SJCRH30 (cell line): Measurements from ENCODE around the gene PEX16. TPM values are rescaled to one million over a fixed set of nuclear protein-coding genes. Genes with fewer than 3 reads are reported as not detected.
"Not testable (repeated sequence)": the region's sequence is repeated elsewhere in the genome, so short reads cannot be mapped to it uniquely, and the experiment has no call there.

Experiments used
- DNase-seq, 2 experiments: peaks; one replicate each; pipeline ENCODE4 v3.0.0-alpha.2; 2015 to 2020
- H3K27ac ChIP-seq: fragments of 250-450 bp; sonication (Bioruptor Pico); 2 replicates; pipeline ENCODE4 v1.5.1; 2020; ENCODE audit warnings: mild to moderate bottlenecking, moderate library complexity
- H3K27me3 ChIP-seq: fragments of 250-450 bp; sonication (Bioruptor Pico); 2 replicates; pipeline ENCODE4 v1.5.1; 2020; ENCODE audit warnings: mild to moderate bottlenecking, moderate library complexity
- H3K36me3 ChIP-seq: fragments of 250-450 bp; sonication (Bioruptor Pico); 2 replicates; pipeline ENCODE4 v1.5.1; 2020; ENCODE audit warnings: mild to moderate bottlenecking, moderate library complexity
- H3K4me1 ChIP-seq: fragments of 250-450 bp; sonication (Bioruptor Pico); 2 replicates; pipeline ENCODE4 v1.5.1; 2020; ENCODE audit warnings: mild to moderate bottlenecking, moderate library complexity
- H3K4me3 ChIP-seq: fragments of 250-450 bp; sonication (Bioruptor Pico); 2 replicates; pipeline ENCODE4 v1.5.1; 2020; ENCODE audit warnings: mild to moderate bottlenecking, moderate library complexity
- H3K9me3 ChIP-seq: fragments of 250-450 bp; sonication (Bioruptor Pico); replicated peaks from 2 replicates; pipeline ENCODE4 v1.5.1; 2020; ENCODE audit warnings: mild to moderate bottlenecking, moderate library complexity
- total RNA-seq: library from RNA; depleted of rRNA; stranded (reverse); fragments of >200 nt; shearing (Covaris generic); gene quantifications from 2 replicates; pipeline ENCODE4 v1.2.3, GENCODE V29; 2014

The PEX16 gene
- total RNA-seq, 1 experiment from 2014 or later: 11.0 TPM

DNA sequence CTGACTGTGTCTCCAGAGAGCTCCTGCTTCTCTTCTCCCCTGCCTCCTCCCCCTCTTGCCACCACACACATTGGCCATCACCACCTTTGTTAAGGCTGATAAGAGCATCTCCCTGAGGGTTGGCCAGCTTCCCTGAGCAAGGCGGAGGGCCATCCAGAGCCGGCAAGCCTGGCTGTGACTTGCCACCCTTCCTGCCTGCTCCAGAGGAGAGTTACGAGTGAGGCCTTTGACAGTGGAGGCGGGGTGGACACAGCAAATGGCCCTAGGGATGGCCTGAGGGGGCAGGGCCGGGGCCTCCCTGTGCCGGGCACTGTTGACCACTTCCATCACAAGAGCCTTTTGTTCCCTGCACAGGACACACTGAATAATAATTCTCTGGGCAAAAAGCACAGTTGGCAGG lies 16.1 kb downstream of the PEX16 start:
- Histone ChIP-seq H3K4me3 (no peak overlapping the region; the same call in 1 of the 2 replicates), H3K36me3 (no peaks in the 10 kb centered on the region), H3K4me1 (peaks cover 24% of the 10 kb centered on the region), H3K9me3 (no peaks in the 10 kb centered on the region), H3K27ac (no peak overlapping the region), H3K27me3 (no peaks in the 10 kb centered on the region)
- DNase-seq: no peak

- DNase-seq: peak; percentile 34 to 52
- no peaks in the 10 kb centered on the region for H3K9me3 ChIP-seq
- no peaks in the 10 kb centered on the region for H3K36me3 ChIP-seq
- no peaks in the 10 kb centered on the region for H3K27me3 ChIP-seq
- peak overlapping the region; percentile 68 for H3K4me3 ChIP-seq
- H3K4me1 ChIP-seq: peaks cover 28% of the 10 kb centered on the region
- H3K27ac ChIP-seq: no peak overlapping the region
These were observed 16.6 kb downstream of the PEX16 start for GRCh38 chr11:45900916-45901617.

DNA sequence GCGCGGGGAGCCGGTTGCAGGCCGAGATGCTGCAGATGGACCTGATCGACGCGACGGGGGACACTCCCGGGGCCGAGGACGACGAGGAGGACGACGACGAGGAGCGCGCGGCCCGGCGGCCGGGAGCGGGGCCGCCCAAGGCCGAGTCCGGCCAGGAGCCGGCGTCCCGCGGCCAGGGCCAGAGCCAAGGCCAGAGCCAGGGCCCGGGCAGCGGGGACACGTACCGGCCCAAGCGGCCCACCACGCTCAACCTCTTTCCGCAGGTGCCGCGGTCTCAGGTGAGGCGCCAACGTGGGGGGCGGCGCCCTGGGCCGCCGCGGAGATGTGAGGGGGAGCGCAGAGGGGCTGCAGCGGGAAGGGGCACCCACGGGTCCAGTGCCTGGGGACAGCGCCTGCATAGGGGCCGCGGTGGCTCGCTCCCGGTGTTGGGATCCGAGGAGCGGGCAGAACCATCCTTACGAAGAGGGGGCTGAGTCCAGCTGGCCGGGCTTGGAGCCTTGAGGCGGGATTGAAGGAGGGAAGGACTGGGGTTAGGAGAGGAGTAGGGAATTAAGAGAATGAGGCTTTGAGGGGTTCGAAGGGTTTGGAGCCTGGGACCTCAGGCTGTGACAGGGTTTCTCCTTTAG lies 17.4 kb downstream of the PEX16 start:
- not testable (repeated sequence) for H3K27me3 ChIP-seq, H3K36me3 ChIP-seq, H3K9me3 ChIP-seq, H3K27ac ChIP-seq
- peaks cover 33% of the 10 kb centered on the region for H3K4me1 ChIP-seq
- peak overlapping the region; percentile 68 for H3K4me3 ChIP-seq
- DNase-seq: peak in 1 of 2 experiments; percentile 37

GRCh38 chr11:45899448-45900174 lies 18.1 kb downstream of the PEX16 start:
- DNase-seq: peak; percentile 95 to 97
- peaks cover 33% of the 10 kb centered on the region for H3K4me1 ChIP-seq
- no peaks in the 10 kb centered on the region for H3K27me3 ChIP-seq
- peak overlapping the region; percentile 68 for H3K4me3 ChIP-seq
- no peaks in the 10 kb centered on the region for H3K36me3 ChIP-seq
- peak overlapping the region; percentile 72 for H3K27ac ChIP-seq
- no peaks in the 10 kb centered on the region for H3K9me3 ChIP-seq

GRCh38 chr11:45899086-45899447 lies 18.6 kb downstream of the PEX16 start:
- Histone ChIP-seq H3K27me3 (no peaks in the 10 kb centered on the region), H3K9me3 (no peaks in the 10 kb centered on the region), H3K4me1 (peaks cover 33% of the 10 kb centered on the region), H3K27ac (no peak overlapping the region), H3K36me3 (no peaks in the 10 kb centered on the region), H3K4me3 (peak overlapping the region; percentile 68)
- no peak for DNase-seq

- H3K36me3 ChIP-seq: no peaks in the 10 kb centered on the region
- H3K9me3 ChIP-seq: no peaks in the 10 kb centered on the region
- peaks cover 6% of the 10 kb centered on the region; the same call in 1 of the 2 replicates for H3K27me3 ChIP-seq
- peaks cover 33% of the 10 kb centered on the region for H3K4me1 ChIP-seq
- DNase-seq: no peak
- H3K27ac ChIP-seq: no peak overlapping the region
- H3K4me3 ChIP-seq: no peak overlapping the region
These were observed 20.1 kb downstream of the PEX16 start for GRCh38 chr11:45897556-45897955.

DNA sequence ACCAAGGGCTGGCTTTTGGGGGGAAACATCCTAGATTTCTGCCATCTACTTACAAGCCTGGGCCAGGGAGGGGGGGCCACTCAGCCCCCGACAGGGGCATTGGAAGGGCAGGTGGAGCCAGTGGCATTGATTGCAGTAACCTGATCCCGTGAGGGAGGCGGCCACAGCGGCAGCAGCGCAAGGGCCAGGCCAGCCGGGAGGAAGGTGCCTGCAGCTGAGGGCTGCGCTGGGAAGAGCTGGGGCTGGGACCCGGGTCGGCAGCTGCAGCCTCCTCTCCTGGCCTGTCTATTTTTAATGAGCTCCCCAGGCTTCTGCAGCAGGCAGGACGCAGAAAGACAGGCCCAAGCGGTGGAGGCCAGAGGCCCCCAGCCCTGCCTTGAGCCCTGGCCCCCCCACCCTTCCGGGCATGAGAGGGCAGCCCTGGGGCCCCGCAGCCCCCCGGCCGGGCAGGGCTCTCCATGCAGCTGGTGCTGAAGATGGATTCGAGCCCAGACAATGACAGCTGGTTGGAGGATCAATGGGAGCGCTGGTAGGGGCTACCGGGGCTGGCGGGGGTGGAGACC lies 21.2 kb downstream of the PEX16 start:
- Histone ChIP-seq H3K27me3 (peaks cover 10% of the 10 kb centered on the region; the same call in 1 of the 2 replicates), H3K27ac (no peak overlapping the region), H3K4me1 (peaks cover 30% of the 10 kb centered on the region), H3K9me3 (no peaks in the 10 kb centered on the region), H3K4me3 (no peak overlapping the region; the same call in 1 of the 2 replicates), H3K36me3 (no peaks in the 10 kb centered on the region)
- DNase-seq: peak; percentile 85 to 88

GRCh38 chr11:45895553-45896259 lies 22.0 kb downstream of the PEX16 start:
- DNase-seq: no peak
- Histone ChIP-seq H3K36me3 (no peaks in the 10 kb centered on the region), H3K4me3 (no peak overlapping the region), H3K27ac (no peak overlapping the region), H3K27me3 (peaks cover 16% of the 10 kb centered on the region; the same call in 1 of the 2 replicates), H3K4me1 (peaks cover 26% of the 10 kb centered on the region), H3K9me3 (no peaks in the 10 kb centered on the region)

DNA sequence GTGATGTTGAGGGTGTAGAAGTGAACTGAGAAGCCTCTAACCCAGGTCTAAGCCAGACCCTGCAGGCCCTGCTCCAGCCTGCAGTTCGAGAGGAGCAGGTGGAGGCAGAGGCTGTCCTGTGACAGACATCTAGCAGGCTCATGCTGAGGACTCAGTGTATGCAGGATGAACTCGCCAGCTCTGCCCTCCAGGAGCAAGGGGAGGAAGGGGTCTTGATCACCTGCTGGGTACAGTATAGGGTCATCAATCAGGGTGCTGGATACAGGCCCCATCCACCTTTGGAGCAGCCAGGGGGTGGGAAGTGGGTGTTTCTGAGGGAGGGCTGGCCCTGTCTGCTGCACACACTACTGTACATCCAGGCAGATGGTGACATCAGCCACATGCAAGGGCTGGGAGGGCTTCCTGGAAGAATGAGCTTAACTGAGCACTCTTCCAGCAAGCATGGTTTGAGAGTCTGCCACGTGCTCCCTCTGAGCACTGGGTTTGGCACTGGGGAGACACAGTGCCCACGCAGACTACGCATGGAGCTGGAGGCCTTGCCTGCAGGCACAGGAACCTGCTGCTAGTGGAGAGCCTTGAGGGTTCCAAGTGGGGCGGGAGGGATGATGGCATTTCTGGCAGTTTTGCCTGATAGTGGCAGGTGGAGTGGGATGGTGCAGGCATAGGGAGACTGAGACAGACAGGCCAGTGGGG lies 23.0 kb downstream of the PEX16 start:
- Histone ChIP-seq H3K27ac (no peak overlapping the region), H3K27me3 (peaks cover 16% of the 10 kb centered on the region; the same call in 1 of the 2 replicates), H3K36me3 (no peaks in the 10 kb centered on the region), H3K4me3 (no peak overlapping the region), H3K4me1 (peaks cover 26% of the 10 kb centered on the region), H3K9me3 (no peaks in the 10 kb centered on the region)
- DNase-seq: no peak

GRCh38 chr11:45892856-45893255 lies 24.8 kb downstream of the PEX16 start:
- Histone ChIP-seq H3K4me1 (peaks cover 16% of the 10 kb centered on the region), H3K27me3 (peaks cover 16% of the 10 kb centered on the region; the same call in 1 of the 2 replicates), H3K27ac (no peak overlapping the region), H3K36me3 (no peaks in the 10 kb centered on the region), H3K4me3 (no peak overlapping the region), H3K9me3 (no peaks in the 10 kb centered on the region)
- no peak for DNase-seq

- DNase-seq: no peak
- Histone ChIP-seq H3K4me3 (no peak overlapping the region), H3K27me3 (peaks cover 19% of the 10 kb centered on the region; the same call in 1 of the 2 replicates), H3K9me3 (no peaks in the 10 kb centered on the region), H3K4me1 (peaks cover 4% of the 10 kb centered on the region), H3K27ac (no peak overlapping the region), H3K36me3 (no peaks in the 10 kb centered on the region)
These were observed 26.7 kb downstream of the PEX16 start for GRCh38 chr11:45890886-45891550.

DNA sequence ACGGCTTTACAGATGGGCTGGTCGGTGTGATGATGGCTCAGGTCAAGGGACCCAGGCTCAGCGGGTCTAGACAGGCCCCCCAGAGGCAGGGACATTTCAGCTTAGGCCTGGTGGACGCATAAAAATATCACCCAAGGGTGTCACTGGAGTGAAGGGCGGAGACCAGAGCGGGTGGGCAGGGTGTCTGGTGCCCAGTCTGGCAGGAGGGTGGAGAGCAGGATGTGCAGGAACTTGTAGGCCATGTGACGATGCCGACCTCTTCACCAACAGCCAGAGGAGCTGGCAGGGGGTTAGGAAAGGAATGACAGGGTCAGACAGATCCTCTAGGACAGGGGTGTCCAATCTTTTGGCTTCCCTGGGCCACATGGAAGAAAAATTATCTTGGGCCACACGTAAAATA lies 27.7 kb downstream of the PEX16 start:
- no peak for DNase-seq
- Histone ChIP-seq H3K36me3 (no peaks in the 10 kb centered on the region), H3K4me1 (no peaks in the 10 kb centered on the region), H3K9me3 (no peaks in the 10 kb centered on the region), H3K27ac (no peak overlapping the region), H3K4me3 (no peak overlapping the region), H3K27me3 (peaks cover 20% of the 10 kb centered on the region; the same call in 1 of the 2 replicates)

- peaks cover 20% of the 10 kb centered on the region; the same call in 1 of the 2 replicates for H3K27me3 ChIP-seq
- H3K4me1 ChIP-seq: no peaks in the 10 kb centered on the region
- no peaks in the 10 kb centered on the region for H3K9me3 ChIP-seq
- DNase-seq: no peak
- no peaks in the 10 kb centered on the region for H3K36me3 ChIP-seq
- no peak overlapping the region for H3K4me3 ChIP-seq
- no peak overlapping the region for H3K27ac ChIP-seq
These were observed 28.1 kb downstream of the PEX16 start for GRCh38 chr11:45889555-45889954.
